GM12891 (cell line): ENCODE results near the gene SSH2.

Experiments
- POLR2A ChIP-seq: IDR thresholded peaks from 2 replicates; pipeline ENCODE4 v1.6.1; 2011; ENCODE audit warnings: low read depth, low read length, control low read depth
- TAF1 ChIP-seq: IDR thresholded peaks from 2 replicates; pipeline ENCODE4 v1.6.1; 2011; ENCODE audit warnings: low read depth, low read length, control low read depth

DNA sequence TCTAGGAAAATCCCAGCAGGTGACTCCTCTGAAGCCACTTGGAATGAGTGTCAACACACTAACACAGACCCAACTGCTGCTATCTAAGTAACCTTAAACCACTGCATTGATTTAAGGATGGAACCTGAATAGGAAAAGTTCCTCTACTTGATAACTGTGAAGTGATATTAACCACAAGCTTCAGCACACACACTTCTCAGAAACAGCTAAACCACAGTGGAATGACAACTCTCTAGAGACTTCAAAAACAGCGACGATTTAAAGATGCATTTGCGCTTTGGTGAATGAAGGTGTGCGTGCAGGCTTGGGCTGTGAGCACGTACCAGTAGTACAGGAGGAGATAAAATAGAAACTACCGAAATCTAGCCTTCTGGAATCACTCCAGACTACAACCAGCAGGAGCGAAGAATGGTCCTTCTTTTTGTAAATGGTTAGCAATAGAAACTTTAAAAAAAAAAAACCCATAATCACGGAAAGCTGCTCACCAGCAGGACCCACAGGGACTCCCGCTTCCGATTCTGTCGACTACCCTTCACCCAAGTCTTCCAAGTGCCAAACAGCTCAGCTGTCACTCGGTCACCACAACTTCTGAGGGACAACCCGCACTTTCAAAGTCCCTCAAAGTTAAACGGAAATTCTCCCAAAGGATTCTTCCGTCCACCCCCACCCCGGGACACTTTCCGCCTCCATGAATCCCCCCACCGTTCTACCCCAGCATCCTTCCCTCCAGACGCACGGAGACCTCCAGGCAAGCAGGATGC, 169.6 kb downstream of the SSH2 start:
- TF ChIP-seq POLR2A, result peak; percentile 46; the same call in 1 of the 2 replicates
- TF ChIP-seq TAF1, result peak; percentile 51; the same call in 1 of the 2 replicates
